HG03354 (cell line): ENCODE results near the gene CAP2.
A peak's percentile ranks its signal among the peaks of the same experiment; 100 is the strongest.
"Not testable (repeated sequence)": the region's sequence is repeated elsewhere in the genome, so short reads cannot be mapped to it uniquely, and the experiment has no call there.

ENCODE experiments used
- ATAC-seq: cut with Tn5 transposase; IDR thresholded peaks from one replicate; pipeline ENCODE4 v1.9.1; 2021; ENCODE audit warnings: mild to moderate bottlenecking; ENCODE audit not compliant: unreplicated experiment, poor library complexity, severe bottlenecking

CAP2 gene

DNA sequence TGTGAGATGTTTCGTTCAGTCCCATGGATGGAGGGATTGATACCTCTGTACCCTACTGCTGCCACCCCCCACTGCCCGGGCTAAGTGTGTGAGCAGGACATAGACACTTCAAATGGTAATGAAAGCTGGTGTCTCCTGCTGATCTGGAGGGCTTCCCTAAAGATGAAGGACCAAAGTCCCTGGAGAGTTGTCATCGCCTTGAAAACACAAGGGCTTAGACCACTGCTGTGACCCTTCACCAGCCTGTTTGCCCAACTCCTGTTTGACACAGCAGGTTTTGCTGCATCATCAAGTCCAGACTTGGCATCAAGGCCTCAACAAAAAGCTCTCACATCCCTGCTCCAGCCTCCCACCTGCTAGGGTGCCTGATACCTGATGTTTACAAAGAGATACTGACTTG, 148.8 kb downstream of the CAP2 start:
- ATAC-seq: no peak

- ATAC-seq: not testable (repeated sequence)
Measured at GRCh38 chr6:17545681-17546080, 152.3 kb downstream of the CAP2 start.

DNA sequence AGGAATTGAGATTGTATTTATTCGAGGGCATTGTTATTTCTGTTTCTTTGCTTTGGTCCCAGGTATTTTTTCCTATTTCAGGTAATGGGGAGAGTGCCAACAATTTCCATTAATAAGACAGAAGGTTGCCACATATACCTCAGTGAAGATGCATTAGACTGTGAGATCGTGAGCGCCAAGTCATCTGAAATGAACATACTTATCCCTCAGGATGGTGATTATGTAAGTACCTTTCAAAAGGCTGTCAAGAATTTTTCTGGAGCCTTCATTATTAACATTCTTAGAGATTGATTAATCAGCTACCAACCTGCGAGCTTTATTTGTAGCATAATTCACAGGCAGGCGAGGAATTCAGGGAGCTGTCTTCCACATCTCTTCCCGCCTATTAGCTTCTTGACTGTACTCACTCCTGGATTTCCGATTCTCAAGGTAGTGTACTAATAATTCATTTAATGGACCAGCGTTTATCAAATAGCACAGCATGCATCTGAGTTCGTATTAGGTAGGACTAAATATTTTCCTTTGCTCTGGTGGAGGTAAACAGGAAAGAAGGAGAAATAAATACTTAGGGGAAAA, 158.1 kb downstream of the CAP2 start:
- no peak for ATAC-seq

DNA sequence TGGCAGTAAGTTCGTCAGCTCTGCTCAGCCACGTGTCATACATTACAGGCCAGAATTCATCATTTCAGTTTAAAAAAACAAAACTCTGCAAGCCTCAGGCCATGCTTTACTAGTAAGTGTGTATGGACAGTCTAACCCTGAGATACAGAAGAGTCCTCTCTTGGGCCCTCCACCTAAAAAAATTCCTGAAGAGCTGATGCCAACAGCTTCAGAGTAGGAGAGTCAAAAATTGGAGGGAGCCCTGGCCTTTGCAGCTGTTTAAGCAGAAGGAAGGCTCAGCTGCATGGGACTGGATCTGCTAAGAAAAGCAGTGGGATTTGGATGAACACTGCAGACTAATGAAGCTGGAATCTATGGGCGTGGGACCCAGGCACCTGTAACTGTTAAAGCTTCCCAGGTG, 159.5 kb downstream of the CAP2 start:
- no peak for ATAC-seq

- ATAC-seq: no peak
Measured at GRCh38 chr6:17556014-17556413, 162.6 kb downstream of the CAP2 start.

DNA sequence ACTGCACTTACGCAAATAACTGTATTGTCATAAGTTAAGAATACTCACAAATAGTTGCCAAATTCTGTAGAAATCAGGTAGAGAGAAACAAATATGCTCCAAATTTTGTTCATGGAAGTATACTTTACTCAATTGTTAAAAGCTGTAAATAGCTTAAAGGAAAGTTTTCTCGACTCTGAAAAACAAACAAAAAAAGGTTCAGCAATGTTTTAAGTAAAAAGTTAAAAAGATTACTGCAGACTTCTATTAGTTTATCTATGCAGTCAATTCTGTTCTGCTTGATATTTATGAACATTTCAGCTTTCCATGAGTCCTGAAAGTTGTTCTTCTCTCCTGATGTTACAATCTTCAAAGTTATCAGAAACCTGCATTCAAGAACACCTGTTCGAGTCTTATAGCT, 169.2 kb downstream of the CAP2 start:
- ATAC-seq: no peak

GRCh38 chr6:17565399-17565798, 172.0 kb downstream of the CAP2 start:
- ATAC-seq: no peak

GRCh38 chr6:17574866-17575560, 181.6 kb downstream of the CAP2 start:
- ATAC-seq: no peak

DNA sequence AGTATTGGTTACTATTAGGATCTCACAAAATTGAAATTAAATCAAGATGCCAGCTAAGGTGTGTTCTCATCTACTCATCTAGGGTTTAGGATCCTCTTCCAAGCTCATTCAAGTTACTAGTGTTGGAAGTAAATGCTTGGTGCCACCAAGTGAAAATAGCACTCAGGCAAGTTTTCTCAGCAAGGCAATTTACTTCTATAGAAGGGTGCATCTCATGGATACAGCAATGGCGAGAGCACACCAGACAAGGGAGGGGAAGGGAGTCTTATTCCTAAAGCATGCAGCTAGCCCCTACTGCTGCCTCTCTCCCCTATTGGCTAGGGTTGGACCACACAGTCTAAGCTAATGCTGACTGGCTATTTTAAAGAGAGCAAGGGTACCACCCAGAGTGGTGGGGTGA, 183.7 kb downstream of the CAP2 start:
- no peak for ATAC-seq

DNA sequence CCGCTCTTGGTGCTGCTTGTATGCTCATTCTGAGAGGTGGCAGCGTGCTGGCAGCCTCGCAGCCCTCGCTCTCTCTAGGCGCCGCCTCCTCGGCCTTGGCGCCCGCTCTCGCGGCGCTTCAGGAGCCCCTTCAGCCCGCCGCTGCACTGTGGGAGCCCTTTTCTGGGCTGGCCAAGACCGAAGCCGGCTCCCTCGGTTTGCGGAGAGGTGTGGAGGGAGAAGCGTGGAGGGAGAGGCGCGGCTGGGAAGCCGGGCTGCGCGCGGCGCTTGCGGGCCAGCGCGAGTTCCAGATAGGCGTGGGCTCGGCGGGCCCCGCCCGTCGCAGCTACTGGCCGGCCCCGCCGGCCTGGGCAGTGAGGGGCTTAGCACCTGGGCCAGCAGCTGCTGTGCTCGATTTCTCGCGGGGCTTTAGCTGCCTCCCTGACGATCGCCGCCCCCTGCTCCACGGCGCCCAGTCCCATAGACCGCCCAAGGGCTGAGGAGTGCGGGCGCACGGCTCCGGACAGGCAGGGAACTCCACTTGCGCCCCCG, 187.2 kb downstream of the CAP2 start:
- no peak for ATAC-seq

DNA sequence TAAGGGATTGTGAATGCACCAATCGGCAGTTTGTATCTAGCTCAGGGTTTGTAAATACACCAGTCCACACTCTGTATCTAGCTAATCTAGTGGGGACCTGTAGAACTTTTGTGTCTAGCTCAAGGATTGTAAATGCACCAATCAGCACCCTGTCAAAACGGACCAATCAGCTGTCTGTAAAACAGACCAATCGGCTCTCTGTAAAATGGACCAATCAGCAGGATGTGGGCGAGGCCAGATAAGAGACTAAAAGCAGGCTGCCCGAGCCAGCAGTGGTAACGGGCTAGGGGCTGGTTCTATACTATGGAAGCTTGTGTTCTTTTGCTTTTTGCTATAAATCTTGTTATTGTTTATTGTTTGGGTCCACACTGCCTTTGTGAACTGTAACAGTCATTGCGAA, 187.9 kb downstream of the CAP2 start:
- not testable (repeated sequence) for ATAC-seq

DNA sequence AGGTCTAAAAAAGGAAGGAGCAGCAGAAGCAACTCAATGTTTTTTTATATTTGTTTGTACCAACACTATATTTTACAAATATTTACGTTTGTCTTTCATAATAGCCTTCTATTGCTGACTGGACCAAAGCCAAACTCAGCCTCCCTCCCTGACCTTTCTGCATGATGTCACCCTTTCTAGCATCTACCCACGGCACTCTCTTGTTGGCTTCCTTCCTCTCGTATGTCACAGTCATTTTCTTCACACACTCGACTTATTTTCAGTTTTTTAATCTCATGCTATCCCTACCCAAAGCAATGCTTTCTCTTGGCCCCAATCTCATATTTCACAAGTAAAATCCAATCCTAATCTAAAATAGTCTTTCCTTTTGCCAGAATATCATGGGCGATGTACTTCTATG, 190.4 kb downstream of the CAP2 start:
- no peak for ATAC-seq

GRCh38 chr6:17584241-17584803, 190.9 kb downstream of the CAP2 start:
- ATAC-seq: peak; percentile 60

GRCh38 chr6:17585766-17586490, 192.5 kb downstream of the CAP2 start:
- ATAC-seq: no peak

GRCh38 chr6:17586623-17587022, 193.2 kb downstream of the CAP2 start:
- ATAC-seq: not testable (repeated sequence)

GRCh38 chr6:17588011-17588410, 194.6 kb downstream of the CAP2 start:
- no peak for ATAC-seq

DNA sequence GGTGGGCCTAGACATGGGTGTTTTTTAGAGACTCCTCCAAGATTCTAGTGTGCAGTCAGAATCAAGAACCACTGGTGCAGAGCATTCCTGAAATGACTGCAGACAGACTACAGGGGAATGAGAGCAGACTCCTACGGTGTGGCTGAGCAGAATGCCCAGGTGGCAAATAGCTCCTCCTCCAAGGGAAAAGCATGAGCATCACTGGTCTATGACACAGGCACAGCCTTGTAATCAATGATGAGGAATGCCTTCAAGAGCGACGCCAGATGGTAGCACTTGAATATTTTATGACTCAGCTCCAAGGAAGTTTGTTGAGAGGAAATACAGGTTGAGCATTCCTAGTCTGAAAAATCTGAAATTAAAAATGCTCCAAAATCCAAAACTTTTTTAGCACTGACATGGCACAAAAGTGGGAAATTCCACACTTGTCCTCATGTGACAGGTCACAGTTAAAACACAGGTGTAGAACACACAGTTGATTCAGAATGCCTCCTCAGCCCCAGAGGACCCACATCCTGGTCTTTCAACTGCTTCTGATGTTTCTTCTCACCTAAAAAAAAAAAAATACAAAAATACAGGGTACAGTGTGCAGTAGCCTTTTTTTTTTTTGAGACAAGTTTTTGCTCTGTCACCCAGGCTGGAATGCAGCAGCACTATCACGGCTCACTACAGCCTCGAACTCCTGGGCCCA, 196.2 kb downstream of the CAP2 start:
- ATAC-seq: peak; percentile 44

- ATAC-seq: no peak
Measured at GRCh38 chr6:17591287-17591686, 197.9 kb downstream of the CAP2 start.

DNA sequence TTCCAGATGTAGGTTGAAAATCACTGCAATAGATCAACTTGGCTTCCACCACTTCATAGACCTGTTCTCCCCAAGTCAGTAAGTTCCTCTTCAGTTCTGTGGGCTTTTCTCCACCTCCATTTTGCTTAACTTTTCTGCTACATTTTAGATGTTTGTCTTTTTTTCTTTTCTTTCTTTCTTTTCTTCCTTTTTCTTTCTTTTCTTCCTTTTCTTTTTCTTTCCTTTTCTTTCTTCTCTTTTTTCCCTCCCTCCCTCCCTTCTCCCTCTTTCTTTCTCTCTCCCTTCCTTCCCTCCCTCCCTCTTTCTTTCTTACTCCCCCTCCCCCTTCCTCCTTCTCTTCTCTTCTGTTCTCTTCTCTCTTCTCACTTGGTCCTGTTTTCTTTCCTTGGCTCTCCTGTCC, 199.9 kb downstream of the CAP2 start:
- no peak for ATAC-seq

GRCh38 chr6:17596085-17596484, 202.7 kb downstream of the CAP2 start:
- no peak for ATAC-seq
